Muscle layer of duodenum (tissue), 2 donors: ENCODE results near the gene WDR64.
"Not testable (repeated sequence)": the region's sequence is repeated elsewhere in the genome, so short reads cannot be mapped to it uniquely, and the experiment has no call there.

Source experiments
- H3K27ac ChIP-seq: one replicate; pipeline ENCODE4 v1.7.0; 2013; ENCODE audit warnings: mild to moderate bottlenecking, low read length
- H3K27me3 ChIP-seq: one replicate; pipeline ENCODE4 v1.7.0; 2013; ENCODE audit warnings: low read depth, mild to moderate bottlenecking, control low read depth, low read length
- H3K36me3 ChIP-seq, 2 donors: one replicate each; pipeline ENCODE4 v1.7.0; 2013; ENCODE audit warnings: low read length in 2 of 2, control low read depth in 1 of 2, mild to moderate bottlenecking in 1 of 2; ENCODE audit not compliant: insufficient read depth in 2 of 2, control insufficient read depth in 1 of 2
- H3K4me1 ChIP-seq, 2 donors: one replicate each; pipeline ENCODE4 v1.7.0; 2013; ENCODE audit warnings: low read length in 2 of 2, mild to moderate bottlenecking in 2 of 2, control low read depth in 1 of 2, moderate library complexity in 1 of 2; ENCODE audit not compliant: insufficient read depth in 2 of 2, control insufficient read depth in 1 of 2
- H3K4me3 ChIP-seq, 2 donors: one replicate each; pipeline ENCODE4 v1.7.0; 2013; ENCODE audit warnings: low read length in 2 of 2, low read depth in 1 of 2, mild to moderate bottlenecking in 1 of 2
- H3K9me3 ChIP-seq, 2 donors: one replicate each; pipeline ENCODE4 v1.7.0; 2013; ENCODE audit warnings: low read length in 2 of 2, control low read depth in 1 of 2, mild to moderate bottlenecking in 1 of 2; ENCODE audit not compliant: control insufficient read depth in 1 of 2
- donor health status: healthy.

WDR64 gene

GRCh38 chr1:241688940-241689368, 36.9 kb downstream of the WDR64 start:
- no peaks in the 10 kb centered on the region for H3K9me3 ChIP-seq
- H3K36me3 ChIP-seq = no peaks in the 10 kb centered on the region
- no peaks in the 10 kb centered on the region for H3K4me1 ChIP-seq
- no peak overlapping the region for H3K27ac ChIP-seq
- H3K27me3 ChIP-seq = no peaks in the 10 kb centered on the region
- no peak overlapping the region for H3K4me3 ChIP-seq

- no peaks in the 10 kb centered on the region for H3K36me3 ChIP-seq
- no peak overlapping the region for H3K4me3 ChIP-seq
- H3K27me3 ChIP-seq = no peaks in the 10 kb centered on the region
- no peak overlapping the region for H3K27ac ChIP-seq
- H3K4me1 ChIP-seq = no peaks in the 10 kb centered on the region
- H3K9me3 ChIP-seq = no peaks in the 10 kb centered on the region
Observed at GRCh38 chr1:241695246-241696171, 43.4 kb downstream of the WDR64 start.

- H3K9me3 ChIP-seq = no peaks in the 10 kb centered on the region
- no peaks in the 10 kb centered on the region for H3K4me1 ChIP-seq
- no peak overlapping the region for H3K4me3 ChIP-seq
- H3K36me3 ChIP-seq = no peaks in the 10 kb centered on the region
- H3K27ac ChIP-seq = no peak overlapping the region
- no peaks in the 10 kb centered on the region for H3K27me3 ChIP-seq
Observed at GRCh38 chr1:241696172-241696814, 44.2 kb downstream of the WDR64 start.

GRCh38 chr1:241696815-241697639, 44.9 kb downstream of the WDR64 start:
- Histone ChIP-seq H3K9me3 (no peaks in the 10 kb centered on the region), H3K27me3 (no peaks in the 10 kb centered on the region), H3K36me3 (no peaks in the 10 kb centered on the region), H3K4me1 (no peaks in the 10 kb centered on the region), H3K27ac (no peak overlapping the region), H3K4me3 (no peak overlapping the region)

- no peaks in the 10 kb centered on the region for H3K4me1 ChIP-seq
- H3K27me3 ChIP-seq = no peaks in the 10 kb centered on the region
- H3K36me3 ChIP-seq = no peaks in the 10 kb centered on the region
- H3K27ac ChIP-seq = no peak overlapping the region
- H3K4me3 ChIP-seq = no peak overlapping the region
- H3K9me3 ChIP-seq = no peaks in the 10 kb centered on the region
Observed at GRCh38 chr1:241697640-241698018, 45.5 kb downstream of the WDR64 start.

- no peaks in the 10 kb centered on the region for H3K9me3 ChIP-seq
- no peak overlapping the region for H3K4me3 ChIP-seq
- H3K27ac ChIP-seq = no peak overlapping the region
- no peaks in the 10 kb centered on the region for H3K27me3 ChIP-seq
- H3K36me3 ChIP-seq = no peaks in the 10 kb centered on the region
- H3K4me1 ChIP-seq = no peaks in the 10 kb centered on the region
Observed at GRCh38 chr1:241698177-241698576, 46.1 kb downstream of the WDR64 start.

- Histone ChIP-seq H3K4me1 (no peaks in the 10 kb centered on the region), H3K27ac (no peak overlapping the region), H3K4me3 (no peak overlapping the region), H3K36me3 (no peaks in the 10 kb centered on the region), H3K27me3 (no peaks in the 10 kb centered on the region), H3K9me3 (no peaks in the 10 kb centered on the region)
Observed at GRCh38 chr1:241701483-241702295, 49.6 kb downstream of the WDR64 start.

- Histone ChIP-seq H3K4me3 (no peak overlapping the region), H3K4me1 (no peaks in the 10 kb centered on the region), H3K27me3 (no peaks in the 10 kb centered on the region), H3K9me3 (no peaks in the 10 kb centered on the region), H3K36me3 (no peaks in the 10 kb centered on the region), H3K27ac (no peak overlapping the region)
Observed at GRCh38 chr1:241702442-241703373, 50.6 kb downstream of the WDR64 start.

GRCh38 chr1:241703739-241704138, 51.7 kb downstream of the WDR64 start:
- H3K4me1 ChIP-seq, H3K27ac ChIP-seq, H3K36me3 ChIP-seq, H3K4me3 ChIP-seq, H3K27me3 ChIP-seq, H3K9me3 ChIP-seq: not testable (repeated sequence)

- no peak overlapping the region for H3K27ac ChIP-seq
- no peaks in the 10 kb centered on the region for H3K4me1 ChIP-seq
- no peak overlapping the region for H3K4me3 ChIP-seq
- no peaks in the 10 kb centered on the region for H3K36me3 ChIP-seq
- H3K27me3 ChIP-seq = no peaks in the 10 kb centered on the region
- H3K9me3 ChIP-seq = no peaks in the 10 kb centered on the region
Observed at GRCh38 chr1:241706257-241706656, 54.2 kb downstream of the WDR64 start.
